LNCaP clone FGC (cell line): ENCODE data around the gene LAGE3.

ENCODE experiments used
- DNase-seq: peaks from one replicate; pipeline ENCODE4 v3.0.0-alpha.2; 2011; ENCODE audit warnings: low read depth
- H3K4me3 ChIP-seq: 2 replicates; pipeline ENCODE4 v1.5.1; 2011; ENCODE audit warnings: mild to moderate bottlenecking, low read depth, low read length, control low read depth
- CTCF ChIP-seq: IDR thresholded peaks from 2 replicates; pipeline ENCODE4 v1.5.1; 2012; ENCODE audit warnings: mild to moderate bottlenecking; ENCODE audit not compliant: control insufficient read depth, insufficient read depth; ENCODE audit errors: extremely low read depth

Gene LAGE3

GRCh38 chrX:154434394-154435168 lies 44.5 kb downstream of the LAGE3 start:
- H3K4me3 ChIP-seq = no peak overlapping the region
- no peak for TF ChIP-seq CTCF
- no peak for DNase-seq

GRCh38 chrX:154433605-154434004 lies 45.5 kb downstream of the LAGE3 start:
- TF ChIP-seq CTCF = no peak
- DNase-seq = no peak
- H3K4me3 ChIP-seq = no peak overlapping the region

- TF ChIP-seq CTCF = no peak
- H3K4me3 ChIP-seq = no peak overlapping the region
- DNase-seq = no peak
Observed at GRCh38 chrX:154432210-154432609, 46.9 kb downstream of the LAGE3 start.

GRCh38 chrX:154431341-154431740 lies 47.7 kb downstream of the LAGE3 start:
- no peak for TF ChIP-seq CTCF
- no peak for DNase-seq
- H3K4me3 ChIP-seq = 0 out of 2 replicates have a peak overlapping the region, but pooled peaks have one; percentile 21

- TF ChIP-seq CTCF = no peak
- peak overlapping the region; percentile 21; the same call in 1 of the 2 replicates for H3K4me3 ChIP-seq
- peak; percentile 31 for DNase-seq
Observed at GRCh38 chrX:154430916-154431315, 48.2 kb downstream of the LAGE3 start.

GRCh38 chrX:154430479-154430878 lies 48.6 kb downstream of the LAGE3 start:
- no peak for DNase-seq
- peak overlapping the region; percentile 21; the same call in 1 of the 2 replicates for H3K4me3 ChIP-seq
- TF ChIP-seq CTCF = no peak

GRCh38 chrX:154429711-154430110 lies 49.4 kb downstream of the LAGE3 start:
- peak overlapping the region; percentile 72 for H3K4me3 ChIP-seq
- no peak for TF ChIP-seq CTCF
- DNase-seq = no peak
